Measurements from ENCODE around the gene NKX2-1. TPM values are rescaled to one million over a fixed set of nuclear protein-coding genes. Genes with fewer than 3 reads are reported as not detected.

The NKX2-1 gene
- total RNA-seq, 1 experiment from 2014 or later: not detected

DNA sequence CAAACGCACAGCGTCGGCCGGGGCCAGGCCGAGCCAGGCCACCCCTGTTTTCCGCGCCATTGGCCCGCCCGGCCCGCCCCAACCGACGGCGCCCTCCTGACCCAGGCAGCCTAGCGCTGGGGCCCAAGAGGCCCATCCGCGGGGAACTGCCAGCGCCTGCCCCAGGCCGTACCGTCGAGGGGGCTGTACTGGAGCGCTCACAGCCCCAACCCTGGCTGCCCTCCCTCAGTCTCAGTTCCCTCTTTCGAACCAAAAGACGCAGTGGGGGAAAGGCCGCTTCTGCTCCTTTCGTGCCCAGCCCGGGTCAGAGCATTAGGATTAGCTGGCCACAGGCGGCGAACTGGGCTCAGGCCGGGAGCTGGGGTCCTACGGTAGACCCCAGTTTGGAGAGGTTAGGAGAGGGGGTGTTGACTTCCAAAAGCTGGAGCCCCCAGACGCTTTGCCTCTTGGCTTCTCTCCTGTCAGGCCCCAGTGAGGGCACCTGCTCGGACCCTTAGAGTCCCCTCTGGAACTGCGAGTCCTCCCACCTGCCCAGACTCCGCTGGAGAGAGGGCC, 1.9 kb downstream of the NKX2-1 start:
- no peak for DNase-seq (ENCODE audit: extremely low read depth, low read depth)

GRCh38 chr14:36517242-36518030, 2.6 kb downstream of the NKX2-1 start:
- no peak for DNase-seq (ENCODE audit: extremely low read depth, low read depth)

DNA sequence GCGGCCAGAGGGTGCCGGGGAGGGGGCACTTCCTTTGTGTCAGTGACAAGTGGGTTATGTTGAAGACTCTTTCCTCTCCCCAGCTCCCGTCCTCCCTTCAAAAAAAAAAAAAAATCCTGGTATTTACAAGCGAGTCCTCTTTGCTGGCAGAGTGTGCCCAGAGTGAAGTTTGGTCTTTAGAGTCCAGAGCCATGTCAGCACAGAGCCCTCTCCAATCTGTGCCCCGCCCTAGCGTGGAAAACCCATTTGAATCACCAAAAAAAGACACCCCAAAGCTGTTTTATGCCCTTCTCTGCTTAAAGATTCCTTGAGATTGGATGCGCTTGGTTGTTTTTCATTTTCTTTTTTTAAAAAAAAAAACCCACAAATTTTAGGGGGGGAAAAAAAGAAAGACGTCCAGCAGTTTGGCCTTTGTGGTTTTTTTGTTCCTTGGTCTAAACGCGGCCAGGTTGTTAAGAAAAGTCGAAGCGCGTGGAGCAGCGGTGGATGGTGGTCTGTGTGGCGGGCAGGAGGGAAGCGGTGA, 3.3 kb downstream of the NKX2-1 start:
- DNase-seq (ENCODE audit: extremely low read depth, low read depth): no peak

GRCh38 chr14:36515896-36516718, 3.9 kb downstream of the NKX2-1 start:
- DNase-seq (ENCODE audit: extremely low read depth, low read depth): no peak

- DNase-seq (ENCODE audit: extremely low read depth, low read depth): no peak
Measured at GRCh38 chr14:36515105-36515593, 4.9 kb downstream of the NKX2-1 start.

DNA sequence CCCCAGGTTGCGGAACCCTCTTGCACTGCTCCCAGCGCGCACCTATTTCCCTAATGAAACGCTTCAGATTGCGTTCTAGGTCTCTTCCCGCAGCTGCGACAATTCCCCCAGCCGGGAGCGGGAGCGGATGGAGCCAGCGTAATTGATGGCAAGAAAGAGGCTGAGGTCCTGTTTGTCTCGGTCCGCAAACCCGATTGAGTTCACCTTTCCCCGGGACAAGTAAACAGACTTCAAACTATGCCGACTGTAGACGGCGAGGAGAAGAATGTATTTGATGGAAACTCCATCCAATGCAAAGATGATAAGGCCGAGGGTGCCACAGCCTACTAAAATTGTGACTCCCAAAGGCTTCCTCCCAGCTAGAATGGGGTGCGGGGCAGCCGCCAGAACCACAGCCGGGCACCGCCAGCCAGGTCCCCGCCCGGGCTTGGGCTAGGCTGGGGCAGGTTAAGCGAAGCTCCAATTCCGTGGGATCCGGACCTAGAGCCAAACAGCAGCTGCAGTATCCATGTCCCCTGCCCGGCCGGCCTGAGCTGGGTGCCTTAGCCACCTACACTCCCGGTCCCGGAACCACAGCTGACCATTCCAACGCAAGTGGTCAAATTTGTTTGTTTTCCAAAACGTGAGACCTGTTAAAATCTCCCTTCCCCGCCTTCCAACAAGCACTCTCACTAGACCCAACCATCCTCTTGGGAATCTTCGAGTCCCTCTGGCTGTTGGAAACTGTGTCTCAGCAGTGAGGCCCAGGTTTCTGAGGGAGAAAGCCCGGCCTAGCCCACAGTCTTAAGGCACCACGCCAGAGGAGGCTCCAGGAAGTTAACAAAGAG, 5.5 kb downstream of the NKX2-1 start:
- DNase-seq (ENCODE audit: extremely low read depth, low read depth): no peak

GRCh38 chr14:36513451-36514277, 6.4 kb downstream of the NKX2-1 start:
- no peak for DNase-seq (ENCODE audit: extremely low read depth, low read depth)

DNA sequence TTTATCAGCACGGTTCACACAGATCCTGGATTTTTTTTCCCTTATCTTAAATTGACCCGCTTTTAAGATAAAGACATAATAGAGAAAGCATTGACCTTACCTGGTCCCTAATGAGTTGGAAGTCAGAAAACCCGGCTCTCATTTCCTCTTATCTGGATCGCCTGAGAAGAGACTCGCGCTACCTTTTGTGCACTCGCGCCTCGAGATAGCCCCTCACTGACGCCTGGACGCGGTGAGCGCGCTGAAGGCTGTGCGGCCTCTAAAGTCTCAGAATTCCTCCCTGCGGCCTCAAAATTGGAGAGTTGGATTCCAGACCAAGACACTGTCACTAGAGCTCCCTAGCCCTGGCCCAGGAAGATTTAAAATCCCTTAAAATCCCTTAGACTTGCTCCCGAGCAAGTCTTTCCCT, 7.0 kb downstream of the NKX2-1 start:
- DNase-seq (ENCODE audit: extremely low read depth, low read depth): no peak

DNA sequence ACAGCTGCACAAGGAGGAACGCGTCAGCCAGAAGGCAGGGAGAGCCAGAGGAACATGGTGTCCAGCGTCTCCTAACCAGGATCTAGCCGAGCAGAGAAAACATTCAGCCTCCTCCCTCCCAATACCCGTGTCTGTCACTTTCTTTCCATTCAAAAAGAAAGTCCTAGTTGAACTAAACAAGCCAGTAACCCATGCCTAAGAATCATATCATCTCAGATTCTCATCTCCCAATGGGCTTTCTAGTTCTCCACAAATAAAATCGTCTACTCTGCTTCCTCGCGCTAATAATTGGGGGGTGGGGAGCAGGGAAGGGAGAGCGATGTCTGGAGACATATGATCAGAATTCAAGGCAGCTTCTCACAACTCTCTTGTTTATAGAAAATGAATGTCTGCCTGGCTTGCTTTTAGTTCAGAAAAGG, 7.4 kb downstream of the NKX2-1 start:
- no peak for DNase-seq (ENCODE audit: extremely low read depth, low read depth)

DNA sequence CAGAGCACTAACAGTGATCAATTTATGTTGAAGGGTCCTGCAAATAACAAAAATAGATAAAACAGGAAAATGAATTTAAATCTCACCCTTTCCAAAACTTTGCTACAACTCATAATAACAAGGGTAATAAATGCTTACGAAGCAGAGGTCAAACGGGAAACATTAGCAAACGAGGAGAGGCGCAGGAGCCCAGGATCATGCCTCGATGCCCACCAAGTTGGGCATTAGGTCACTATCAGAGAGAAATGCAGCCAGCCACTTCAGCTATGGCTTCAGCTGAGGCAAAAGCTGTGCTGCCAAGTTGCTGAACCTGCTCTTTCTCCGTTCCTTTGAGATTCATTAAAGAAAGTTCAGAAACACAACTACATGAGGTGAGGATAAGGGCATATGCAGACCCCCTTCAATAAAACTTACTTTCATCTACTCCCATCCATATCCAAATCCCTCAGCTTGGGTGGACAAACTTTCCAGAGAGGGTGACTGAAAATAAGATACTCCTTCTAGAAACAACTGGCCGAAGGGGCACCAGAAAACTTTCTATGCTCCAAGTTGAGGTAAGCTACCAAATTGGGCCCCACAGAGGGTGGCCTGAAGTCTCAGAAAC, 7.9 kb downstream of the NKX2-1 start:
- DNase-seq (ENCODE audit: extremely low read depth, low read depth): no peak

DNA sequence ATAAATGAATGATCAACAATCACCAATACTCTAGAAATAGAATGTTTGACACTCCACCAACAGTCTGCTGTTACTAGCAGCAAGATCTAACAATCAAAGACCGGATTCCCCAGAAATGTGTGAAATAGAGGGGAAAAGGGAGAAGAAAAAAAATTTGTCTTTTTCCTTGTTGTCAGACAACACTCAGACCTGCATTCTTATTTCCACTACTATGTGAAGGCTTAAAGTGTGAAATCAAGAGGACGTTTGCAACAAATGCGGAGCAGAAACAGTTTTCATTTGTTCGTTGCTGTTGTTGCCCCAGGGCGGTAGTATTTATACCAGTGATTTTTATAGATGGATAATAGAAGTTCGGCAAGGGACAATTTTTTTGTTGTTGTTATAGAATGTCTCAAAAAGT, 9.2 kb downstream of the NKX2-1 start:
- no peak for DNase-seq (ENCODE audit: extremely low read depth, low read depth)

GRCh38 chr14:36510078-36510799, 9.8 kb downstream of the NKX2-1 start:
- DNase-seq (ENCODE audit: extremely low read depth, low read depth): no peak

DNA sequence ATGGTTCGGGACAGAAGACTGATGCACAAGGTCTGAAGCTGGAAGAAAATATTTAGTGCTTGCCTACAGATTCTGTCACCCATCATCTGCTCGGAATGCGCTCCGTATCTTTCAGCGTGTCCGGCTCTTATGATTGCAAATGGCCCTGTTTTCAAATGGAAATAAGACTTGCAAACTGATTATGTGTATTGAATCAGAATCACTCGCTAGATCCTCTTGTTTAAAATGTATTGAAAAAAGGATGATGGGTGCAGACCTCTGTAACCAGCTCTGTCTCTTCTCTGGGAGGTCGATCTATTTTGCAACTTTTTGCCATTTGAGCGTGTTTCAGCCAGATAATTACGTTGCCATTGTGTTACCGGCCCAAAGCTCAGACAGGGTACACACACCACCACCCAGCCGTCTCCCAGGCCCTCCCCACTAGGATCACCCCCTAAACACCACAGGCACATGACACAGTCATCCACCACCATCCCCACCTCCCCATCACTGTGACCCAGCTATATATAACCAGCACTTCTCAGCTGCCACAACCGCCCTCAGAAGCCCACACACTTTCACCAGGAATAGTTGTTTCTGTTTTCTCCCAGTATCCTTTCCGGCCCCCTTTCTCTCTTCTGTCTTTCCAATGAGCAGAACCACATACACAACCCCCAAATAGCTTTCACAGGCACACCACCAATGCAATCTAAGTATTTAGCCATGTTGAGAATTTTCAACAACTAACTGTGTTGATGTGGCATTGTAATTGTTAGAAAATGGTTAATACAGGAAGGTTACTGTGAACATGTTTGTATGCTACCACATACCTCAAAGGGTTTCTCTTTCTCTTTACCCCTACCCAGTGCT, 10.7 kb downstream of the NKX2-1 start:
- DNase-seq (ENCODE audit: extremely low read depth, low read depth): no peak

DNA sequence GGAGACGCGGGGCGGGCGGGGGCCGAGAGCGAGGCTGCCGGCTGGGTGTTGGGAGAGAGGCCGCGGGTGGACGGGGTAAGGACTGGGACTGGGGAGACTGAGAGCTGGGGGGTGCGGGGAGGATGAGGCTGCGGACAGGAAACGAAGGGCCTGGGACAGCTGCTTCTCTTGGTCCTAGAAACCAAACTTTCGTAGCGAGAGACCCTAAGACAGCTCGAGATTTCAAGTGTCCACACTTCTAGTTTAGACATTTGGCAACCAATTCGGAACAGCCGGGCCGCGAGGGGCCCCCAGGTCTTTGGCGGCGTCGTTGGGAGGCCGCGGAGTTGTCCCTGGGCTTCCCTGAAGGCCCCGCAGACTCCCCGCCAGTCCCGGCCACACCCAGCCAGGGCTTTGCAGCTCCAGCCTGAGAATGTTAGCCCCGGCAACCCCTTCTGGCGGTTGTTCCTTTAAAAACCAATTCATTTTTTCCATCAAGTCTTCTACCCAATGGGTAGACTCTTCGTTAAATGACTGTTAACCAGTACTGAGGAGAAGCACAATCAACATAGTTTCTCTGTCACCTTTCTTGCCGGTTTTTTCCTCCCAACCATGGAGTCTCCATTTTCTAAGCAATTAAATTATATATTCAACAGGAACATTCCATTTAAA, 11.5 kb downstream of the NKX2-1 start:
- DNase-seq (ENCODE audit: extremely low read depth, low read depth): no peak

GRCh38 chr14:36507847-36508417, 12.1 kb downstream of the NKX2-1 start:
- no peak for DNase-seq (ENCODE audit: extremely low read depth, low read depth)

GRCh38 chr14:36506732-36507614, 13.1 kb downstream of the NKX2-1 start:
- no peak for DNase-seq (ENCODE audit: extremely low read depth, low read depth)
